Stimulated activated CD8-positive, alpha-beta memory T cell treated with anti-CD3 and anti-CD28 coated beads, Interleukin-15, amount 100 ng/mL, for 4 hours (primary cell): Measurements from ENCODE around the gene SWI5.
A peak's percentile ranks its signal among the peaks of the same experiment; 100 is the strongest.
"Not testable (repeated sequence)": the region's sequence is repeated elsewhere in the genome, so short reads cannot be mapped to it uniquely, and the experiment has no call there.

ENCODE experiments used
- DNase-seq, 2 donors: peaks; one replicate each; pipeline ENCODE4 v3.0.0-alpha.2; 2020; ENCODE audit warnings: low read depth in 2 of 2

Gene SWI5

DNA sequence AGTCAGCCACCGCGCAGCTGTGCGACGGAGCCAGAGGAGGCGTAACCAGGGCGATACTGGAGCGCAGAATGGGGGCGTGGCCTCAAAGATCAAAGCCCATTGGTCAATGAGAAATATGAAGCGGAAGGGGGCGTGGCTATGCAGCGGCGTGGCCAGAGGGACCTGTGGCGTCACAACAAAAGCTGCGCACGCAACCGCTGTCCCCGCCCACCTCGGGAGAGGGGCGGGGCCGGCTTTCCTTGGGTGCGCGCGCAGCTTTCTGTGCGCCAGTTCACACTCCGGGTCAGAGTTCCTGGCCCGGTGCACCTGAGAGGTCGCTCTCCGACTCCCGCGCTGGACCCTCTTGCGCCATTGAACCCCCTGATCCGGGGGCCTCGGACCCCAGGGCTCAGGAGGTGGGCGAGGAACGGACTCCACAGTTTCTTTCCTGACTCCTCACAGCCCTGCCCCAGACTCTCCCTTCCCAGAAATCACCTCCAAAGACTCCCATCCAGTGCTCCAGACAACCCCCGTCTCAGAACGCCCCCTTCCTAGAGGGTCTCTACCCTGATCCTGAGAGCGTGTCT lies at the start of gene SWI5:
SWI5 (plus strand) TSS at position 269 of the 566 bp plus-strand sequence.
- DNase-seq, result peak; percentile 99 to 100

DNA sequence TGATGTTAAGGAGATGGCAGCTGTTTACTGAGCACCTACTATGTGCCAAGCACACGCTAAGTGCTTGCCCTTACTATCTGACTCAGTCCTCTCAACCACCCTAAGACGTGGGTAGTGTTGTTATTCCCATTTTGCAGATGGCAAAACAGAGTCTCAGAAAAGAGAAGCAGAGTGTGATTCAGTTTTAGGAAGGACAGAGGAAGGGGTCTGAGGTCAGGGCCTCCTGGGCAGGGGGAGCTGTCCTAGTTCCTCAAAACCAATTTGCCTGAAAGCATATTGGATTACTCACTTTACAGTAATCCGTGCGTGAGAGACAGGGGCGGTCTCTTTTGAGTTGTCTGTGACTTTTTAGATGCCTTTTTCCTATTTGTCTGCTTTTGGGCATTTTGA lies 49.7 kb upstream of the SWI5 start:
- DNase-seq, result no peak

DNA sequence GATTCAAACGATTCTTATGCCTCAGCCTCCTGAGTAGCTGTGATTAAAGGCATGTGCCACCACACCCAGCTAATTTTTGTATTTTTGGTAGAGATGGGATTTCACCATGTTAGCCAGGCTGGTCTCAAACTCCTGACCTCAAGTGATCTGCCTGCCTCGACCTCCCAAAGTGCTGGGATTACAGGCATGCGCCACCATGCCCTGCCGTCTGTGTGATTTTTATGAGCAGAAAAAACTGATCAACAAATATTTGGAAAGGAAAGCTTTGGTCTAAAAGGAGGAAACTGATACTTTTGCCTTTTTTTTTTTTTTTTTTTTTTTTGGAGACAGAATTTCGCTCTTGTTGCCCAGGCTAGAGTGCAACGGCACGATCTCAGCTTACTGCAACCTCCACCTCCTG lies 45.2 kb upstream of the SWI5 start:
- DNase-seq, result not testable (repeated sequence)

DNA sequence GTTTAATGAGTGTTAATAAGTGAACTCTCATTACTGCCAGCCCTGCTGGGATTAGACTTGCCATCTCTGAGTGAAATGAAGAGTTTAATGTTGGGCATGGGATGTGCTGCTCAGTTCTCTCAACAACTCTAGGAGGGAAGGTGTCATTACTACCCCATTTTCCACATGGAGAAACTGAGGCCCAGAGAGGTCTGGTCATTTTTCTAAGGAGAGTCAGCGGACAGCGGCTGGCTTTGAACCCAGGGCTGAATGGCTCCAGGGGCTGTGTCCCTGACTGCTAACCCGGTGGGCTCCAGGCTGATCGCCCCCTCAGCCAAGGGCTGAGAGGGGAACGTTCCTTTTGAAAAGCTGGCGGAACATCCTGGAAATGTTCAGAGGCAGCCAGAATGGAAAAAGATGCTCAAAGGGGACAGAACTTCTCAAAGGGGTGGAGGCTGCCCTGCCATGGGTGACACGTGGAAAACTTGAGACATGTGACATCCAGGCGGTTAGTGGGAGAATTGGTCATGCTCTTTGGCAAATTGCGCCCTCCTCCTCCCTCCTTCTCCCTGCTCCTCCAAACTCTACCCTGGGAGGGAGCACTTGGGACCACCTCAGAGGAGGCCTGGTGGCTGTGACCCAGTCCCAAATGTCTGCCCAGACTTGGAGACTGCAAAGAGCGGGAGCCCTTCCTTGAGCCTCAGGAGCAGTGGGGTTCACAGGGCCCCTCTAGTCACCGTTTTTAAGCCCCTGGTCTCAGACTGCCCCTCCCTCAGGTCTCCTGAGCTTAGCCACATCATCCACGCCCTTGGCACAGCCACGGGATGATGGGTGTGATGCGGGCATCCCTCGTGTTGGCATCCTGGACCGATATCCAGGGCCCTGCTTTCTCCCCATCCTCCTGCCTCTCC lies 44.2 kb upstream of the SWI5 start:
- no peak for DNase-seq

DNA sequence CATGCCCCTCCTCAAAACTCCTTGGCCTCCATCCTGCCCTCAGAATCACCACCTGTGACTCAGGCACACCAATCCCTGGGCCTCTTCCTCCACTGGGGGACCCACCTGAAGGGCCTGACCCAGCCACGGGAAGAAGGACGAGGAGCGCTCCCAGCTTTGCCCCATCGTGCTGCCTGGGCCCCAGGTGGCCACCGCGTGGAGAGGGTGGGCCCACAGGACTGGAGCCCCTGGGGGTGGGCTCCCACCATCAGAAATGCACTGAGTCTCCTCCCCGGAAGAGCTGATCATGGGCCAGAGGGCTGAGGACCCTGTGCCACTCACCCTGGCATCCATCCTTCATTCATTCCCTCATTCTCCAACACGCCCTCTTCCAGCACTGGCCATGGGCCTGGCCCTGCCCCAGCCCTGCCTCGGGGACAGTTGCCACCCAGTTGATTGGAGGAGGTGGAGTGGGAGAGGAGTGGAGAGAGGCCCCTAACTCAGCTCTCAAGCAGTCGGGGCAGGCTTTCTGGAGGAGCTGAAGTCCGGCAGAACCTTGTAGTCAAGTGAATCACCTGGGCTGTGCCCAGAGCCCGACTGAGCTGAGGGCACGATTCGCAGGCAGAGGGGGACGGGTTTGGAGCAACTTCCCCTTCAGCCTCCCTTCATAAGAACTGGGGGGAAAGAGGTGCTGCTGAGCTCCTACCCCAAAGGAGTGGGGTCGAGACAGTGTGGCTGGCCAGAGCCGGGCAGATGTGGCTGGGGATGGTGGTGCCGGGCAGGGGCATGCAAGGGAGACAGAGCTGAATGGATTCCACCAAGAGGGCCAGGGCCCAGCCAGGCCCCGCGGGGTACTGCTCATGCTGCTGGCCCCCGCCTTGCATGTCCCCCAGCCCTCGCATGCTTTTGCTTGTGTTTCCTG lies 43.3 kb upstream of the SWI5 start:
- DNase-seq, result no peak

DNA sequence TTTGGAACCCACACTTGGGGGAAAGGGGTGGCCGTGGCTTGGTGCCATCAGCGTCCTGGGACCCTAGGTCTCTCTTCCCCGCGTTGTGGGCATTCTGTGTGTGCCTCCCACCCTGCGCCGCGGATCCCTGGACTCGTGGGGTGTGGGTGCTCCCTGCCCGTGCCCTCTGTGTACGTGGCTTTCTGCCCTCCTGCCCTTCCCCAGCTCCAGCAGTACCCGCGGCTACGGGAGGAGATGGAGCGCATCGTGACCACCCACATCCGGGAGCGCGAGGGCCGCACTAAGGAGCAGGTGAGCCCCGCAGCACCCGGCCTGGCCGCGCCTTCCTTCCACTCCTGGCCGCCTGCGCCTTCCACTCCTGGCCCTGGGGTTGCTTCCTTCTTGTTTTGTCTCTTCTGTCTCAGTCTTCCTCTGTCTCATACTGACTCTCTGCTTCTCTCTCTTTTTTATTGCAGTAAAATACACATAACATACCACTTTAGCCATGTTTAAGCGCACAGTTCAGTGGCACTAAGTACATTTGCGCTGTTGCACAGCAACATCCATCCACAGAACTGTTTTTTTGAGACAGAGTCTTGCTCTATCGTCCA lies 42.2 kb upstream of the SWI5 start:
- no peak for DNase-seq

DNA sequence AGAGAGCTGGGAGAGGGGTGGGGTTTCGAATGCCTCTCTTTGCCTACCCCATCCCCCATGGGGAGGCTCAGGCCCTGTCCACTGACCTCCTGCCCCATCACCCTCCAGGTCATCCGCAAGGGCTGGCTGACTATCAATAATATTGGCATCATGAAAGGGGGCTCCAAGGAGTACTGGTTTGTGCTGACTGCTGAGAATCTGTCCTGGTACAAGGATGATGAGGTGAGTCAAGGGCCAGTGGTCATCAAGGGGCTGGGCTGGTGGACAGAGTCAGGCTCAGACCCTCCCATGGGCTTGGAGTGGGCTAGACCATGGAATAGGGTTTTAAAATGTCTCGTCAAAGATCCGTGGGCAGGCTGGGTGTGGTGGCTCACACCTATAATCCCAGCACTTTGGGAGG lies 34.0 kb upstream of the SWI5 start:
- no peak for DNase-seq

DNA sequence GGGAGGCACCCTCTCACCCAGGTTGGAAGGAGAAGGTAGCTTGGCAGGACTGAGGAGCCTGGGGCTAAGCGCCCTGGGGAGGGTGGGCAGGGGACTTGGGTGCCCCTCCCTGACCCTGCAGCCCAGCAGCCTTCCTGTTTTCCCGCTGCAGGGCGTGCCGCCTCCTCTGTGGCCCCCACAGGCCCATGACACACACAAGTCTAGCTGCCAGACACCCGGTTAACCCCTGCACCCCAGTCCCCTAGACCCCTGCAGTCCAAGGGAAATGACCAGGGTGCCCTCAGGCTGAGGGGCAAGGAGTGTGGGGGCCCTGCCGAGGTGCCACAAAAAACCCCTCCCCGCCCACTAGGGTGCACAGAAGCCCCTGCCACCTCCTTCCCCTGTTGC lies 33.3 kb upstream of the SWI5 start:
- no peak for DNase-seq

DNA sequence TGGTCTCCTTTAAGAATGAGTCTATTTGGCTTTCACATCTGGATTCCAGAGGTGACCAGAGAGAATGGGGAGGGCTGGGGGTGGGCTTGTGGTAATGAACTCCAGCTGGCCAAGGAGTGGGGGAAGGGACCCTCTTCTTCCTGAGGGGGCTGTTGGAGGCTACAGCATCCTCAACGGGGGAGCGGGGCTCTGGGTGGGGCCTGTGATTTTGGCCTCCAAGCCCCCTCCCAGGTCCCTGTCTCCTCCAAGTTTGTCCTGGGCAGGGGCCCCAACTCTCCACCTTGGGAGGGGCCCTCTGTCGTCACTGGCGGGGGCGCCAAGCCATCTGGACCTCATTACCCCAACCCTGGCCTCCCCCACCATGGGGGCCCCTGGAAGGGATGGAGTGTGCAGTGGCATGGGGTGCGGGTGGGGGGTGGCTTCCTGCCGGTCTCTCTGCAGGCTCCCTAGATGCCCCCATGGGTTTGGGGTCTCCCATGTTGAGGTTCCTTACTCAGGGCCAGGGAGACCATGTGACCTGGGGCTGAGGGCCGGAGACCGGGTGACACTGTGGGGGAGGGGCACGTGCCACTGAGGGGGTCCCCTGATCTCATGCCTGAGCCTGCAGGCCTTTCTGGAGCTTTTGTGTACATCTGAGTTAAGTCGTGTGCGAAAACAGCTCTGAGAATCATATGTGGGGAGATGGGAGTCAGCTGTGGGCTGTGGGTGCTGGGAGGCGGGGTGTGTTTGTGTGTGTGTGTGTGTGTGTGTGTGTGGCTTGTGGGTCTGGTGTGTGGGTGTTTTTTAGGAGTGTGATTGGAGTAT lies 32.7 kb upstream of the SWI5 start:
- DNase-seq, result no peak

DNA sequence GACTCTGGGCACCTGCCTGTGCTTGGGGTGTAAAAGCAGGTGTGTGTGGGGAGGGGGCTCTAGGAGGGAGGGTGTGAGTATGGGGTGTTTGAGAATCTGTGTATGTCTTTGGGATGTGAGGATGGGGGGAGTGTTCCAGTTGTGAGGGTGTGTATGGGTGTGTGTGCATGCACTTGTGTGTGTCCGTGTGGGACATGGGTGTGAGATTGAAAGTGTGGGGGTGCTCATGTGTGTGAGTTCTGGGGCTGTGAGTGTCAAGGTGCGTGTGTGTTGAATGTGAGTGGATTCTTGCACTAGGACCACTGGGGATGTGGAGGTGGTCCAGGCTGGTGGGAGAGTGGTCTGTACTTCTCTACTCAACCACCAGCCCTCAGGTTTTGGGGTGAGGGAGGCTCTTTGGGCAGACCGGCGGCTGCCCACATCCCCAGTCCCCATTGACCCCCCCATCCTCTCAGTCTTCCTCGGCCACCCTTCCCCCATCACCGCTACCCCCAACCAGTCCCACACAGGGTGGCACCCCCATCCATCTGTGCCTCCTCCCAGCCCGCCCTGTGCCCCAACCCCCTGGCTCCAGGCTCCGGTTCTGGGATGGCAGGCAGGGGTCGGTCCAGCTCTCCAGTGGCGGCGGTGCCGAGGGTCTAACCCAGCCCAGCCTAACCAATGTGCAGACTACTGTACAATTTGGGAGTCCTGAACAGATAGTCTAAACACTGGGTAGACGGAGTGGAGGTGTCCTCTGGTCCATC lies 31.8 kb upstream of the SWI5 start:
- no peak for DNase-seq

DNA sequence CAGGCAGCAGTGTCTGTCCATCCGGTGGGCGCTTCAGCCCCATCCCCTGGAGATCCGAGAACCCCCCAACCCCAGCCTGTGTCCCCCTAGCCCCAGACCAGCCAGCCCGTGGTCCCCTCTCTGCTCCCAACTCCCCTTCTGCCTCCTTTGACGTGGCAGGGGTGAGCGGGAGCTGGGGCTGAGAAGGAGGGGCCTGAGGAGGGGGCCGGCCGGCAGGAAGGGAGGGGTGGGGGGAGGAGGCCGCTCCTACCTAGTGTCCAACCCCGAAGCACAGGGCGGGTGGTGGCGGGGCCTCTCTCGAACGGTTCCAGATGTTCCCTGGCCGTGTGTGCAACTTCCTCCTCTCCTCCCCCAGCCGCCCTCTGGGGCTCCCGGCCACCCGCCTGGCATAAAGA lies 31.2 kb upstream of the SWI5 start:
- DNase-seq, result no peak

DNA sequence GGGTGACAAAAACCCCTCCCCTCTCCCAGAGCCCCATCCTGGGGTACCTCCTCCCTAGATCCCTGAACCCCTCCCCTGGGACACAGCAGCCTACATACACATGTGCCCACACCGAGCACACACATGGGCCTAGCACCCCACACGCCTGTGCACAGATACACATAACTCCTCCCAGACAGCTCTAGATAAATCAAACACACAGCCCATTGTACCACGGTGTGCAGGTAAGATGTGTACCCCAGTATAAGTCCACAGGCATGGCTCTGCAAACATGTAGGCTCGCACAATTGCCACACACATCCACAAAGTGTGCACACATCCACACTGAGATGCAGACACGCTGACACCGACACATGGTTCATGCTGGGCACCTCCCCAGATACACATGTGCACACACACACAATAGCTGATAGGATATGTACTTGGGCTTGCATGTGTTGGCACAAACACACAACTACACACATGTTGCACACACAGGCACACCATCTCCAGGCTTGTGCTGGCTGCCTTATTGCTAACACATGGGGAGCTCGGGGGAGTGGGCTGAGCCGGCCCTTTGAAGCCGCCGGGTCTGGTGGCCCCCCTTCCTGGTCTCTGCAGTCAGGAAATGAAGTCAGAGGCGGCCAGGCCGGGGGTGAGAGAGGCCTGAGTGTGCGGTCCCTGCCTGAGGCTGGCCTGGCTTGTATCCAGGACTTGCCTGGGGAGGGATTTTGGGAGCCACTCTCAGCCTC lies 30.5 kb upstream of the SWI5 start:
- no peak for DNase-seq

DNA sequence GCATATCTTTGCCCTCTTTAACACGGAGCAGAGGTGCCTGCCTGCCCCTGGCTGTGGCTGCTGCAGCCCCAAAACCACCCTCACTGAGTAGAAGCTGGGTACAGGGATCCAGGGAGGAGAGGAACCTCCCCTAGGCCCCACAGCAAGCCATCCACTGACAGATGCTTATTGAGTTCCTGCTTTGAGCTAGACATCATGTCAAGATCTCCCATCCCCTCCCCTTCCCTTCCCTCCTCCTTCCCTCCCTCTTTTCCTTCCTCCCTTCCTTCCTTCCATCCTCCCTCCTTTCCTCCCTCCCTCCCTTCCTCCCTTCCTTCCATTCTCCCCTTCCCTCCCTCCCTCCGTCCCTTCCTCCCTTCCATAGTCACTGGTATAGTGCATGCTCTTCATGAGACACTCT lies 29.6 kb upstream of the SWI5 start:
- no peak for DNase-seq

DNA sequence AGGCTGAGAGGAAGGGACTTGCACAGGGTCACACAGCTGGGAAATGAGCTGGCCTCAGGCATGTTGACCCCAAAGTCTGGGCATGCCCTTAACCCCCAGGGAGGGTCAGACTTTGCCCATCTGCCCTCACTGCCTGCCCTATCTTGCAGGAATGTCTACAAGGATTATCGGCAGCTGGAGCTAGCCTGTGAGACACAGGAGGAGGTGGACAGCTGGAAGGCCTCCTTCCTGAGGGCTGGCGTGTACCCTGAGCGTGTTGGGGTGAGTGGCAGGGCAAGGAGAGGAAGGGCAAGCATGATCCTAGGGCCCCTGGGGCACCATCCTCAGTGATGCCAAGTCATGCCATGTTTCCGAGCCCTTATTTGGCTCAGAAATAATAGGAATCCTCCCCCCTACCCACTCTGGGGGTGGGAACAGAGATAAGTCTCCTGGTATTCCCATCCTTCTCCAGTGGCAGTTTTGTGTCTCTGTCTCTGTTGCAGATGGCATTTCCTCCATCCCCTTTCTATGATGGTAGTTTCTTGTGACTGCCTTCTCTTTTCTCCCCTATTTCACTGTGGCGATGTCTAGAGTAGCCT lies 28.8 kb upstream of the SWI5 start:
- no peak for DNase-seq

DNA sequence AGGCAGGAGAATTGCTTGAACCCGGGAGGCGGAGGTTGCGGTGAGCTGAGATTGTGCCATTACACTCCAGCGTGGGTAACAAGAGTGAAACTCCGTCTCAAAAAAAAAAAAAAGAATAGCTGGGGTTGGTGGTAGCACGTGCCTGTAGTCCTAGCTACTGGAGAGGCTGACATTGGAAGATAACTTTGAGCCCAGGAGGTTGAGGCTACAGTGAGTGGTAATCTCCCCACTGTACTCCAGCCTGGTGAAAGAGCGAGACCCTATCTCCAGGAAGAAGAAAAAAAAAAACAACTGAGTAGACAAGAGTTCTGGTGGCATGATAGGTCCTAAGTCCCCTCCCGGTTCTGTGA lies 26.5 kb upstream of the SWI5 start:
- DNase-seq, result no peak

DNA sequence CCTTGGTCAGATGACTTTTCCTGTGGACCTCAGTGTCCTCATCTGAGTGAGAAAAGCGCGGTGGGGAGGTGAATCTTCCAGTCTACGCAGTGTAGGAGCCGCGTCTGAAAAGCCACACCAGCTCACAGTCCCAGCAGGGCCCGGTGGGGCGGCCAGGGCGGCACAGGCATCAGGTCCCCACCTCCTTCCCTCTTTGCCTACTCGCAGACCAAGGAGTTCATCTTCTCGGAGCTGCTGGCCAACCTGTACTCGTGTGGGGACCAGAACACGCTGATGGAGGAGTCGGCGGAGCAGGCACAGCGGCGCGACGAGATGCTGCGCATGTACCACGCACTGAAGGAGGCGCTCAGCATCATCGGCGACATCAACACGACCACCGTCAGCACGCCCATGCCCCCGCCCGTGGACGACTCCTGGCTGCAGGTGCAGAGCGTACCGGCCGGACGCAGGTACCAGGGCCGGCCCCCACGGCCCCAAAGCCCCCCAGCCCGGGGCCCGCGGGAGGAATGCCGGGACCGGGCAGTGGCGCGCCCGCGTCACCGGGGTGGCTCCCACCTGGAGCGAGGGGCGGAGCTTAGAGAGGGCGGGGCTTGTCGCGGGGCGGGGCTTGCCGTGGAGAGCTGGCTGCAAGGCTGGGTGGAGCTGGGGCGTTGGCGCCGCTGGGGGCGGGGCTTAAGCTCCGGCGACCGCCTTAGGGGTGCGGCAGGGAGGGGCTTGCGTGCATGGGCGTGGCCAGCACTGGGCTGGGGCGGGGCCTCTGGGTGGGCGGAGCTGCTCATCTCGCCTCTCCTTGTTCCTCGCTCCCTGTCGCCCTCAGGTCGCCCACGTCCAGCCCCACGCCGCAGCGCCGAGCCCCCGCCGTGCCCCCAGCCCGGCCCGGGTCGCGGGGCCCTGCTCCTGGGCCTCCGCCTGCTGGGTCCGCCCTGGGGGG lies 25.9 kb upstream of the SWI5 start:
- peak; percentile 94 to 95 for DNase-seq

DNA sequence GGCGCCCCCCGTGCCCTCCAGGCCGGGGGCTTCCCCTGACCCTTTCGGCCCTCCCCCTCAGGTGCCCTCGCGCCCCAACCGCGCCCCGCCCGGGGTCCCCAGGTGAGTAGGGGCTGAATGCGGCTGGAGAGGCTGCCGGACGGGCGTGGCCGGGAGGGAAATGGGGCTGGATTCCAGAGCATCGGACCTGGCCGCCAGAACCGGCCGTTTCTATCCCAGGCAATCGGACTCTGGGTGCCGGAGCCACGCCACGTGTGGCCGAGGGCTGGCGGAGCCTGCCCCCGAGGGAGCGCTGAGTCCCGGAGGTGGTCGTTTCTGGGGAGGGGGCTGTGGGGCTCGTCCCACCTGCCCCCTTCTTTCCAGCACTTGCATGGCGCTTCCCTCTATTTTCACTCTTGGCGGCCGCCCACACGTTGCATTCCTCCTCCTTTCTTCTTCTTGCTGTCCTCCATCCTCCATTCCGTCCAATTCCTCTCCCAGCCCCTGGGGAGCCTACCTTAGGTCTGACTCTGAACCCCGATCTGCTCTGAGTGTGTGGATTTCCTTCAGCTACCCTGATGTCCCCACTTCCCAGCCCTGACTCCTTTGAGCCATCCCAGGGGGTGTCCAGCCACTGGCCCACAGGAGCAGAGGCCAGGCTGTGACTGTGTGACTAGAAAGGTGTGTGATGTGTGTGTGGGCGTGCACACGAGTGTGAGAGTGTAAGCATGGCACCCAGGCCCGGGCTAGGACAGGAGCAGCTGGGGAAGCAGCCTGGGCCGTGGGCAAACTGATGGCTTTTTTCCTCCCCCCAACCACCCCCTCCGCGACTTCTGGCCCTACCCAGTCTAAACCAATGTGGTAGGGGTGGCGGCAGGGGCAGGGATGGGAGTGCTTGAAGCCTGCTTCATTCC lies 25.0 kb upstream of the SWI5 start:
- DNase-seq, result no peak

DNA sequence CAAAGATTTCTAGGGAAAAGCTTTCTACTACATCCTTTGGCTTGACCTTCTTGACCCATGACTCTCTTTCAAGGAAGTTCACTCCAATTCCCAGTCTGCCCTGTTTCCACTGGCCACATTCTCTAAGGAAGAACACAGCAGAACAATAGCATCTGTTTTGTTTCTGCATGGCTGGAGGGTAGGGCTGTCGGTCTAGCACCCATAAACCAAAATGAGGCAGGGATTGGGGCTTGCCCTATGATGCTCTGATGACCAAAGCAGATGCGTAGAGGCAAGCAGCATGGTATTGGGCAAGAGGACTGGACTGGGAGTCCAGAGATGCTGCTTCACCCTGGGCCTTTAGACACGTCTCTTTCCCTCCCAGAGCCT lies 24.4 kb upstream of the SWI5 start:
- DNase-seq, result no peak
